ENCODE measurements around the gene C5orf52.

C5orf52 gene
- total RNA-seq = 0 to 0.13 (median 0) reads per million in 9 experiments

DNA sequence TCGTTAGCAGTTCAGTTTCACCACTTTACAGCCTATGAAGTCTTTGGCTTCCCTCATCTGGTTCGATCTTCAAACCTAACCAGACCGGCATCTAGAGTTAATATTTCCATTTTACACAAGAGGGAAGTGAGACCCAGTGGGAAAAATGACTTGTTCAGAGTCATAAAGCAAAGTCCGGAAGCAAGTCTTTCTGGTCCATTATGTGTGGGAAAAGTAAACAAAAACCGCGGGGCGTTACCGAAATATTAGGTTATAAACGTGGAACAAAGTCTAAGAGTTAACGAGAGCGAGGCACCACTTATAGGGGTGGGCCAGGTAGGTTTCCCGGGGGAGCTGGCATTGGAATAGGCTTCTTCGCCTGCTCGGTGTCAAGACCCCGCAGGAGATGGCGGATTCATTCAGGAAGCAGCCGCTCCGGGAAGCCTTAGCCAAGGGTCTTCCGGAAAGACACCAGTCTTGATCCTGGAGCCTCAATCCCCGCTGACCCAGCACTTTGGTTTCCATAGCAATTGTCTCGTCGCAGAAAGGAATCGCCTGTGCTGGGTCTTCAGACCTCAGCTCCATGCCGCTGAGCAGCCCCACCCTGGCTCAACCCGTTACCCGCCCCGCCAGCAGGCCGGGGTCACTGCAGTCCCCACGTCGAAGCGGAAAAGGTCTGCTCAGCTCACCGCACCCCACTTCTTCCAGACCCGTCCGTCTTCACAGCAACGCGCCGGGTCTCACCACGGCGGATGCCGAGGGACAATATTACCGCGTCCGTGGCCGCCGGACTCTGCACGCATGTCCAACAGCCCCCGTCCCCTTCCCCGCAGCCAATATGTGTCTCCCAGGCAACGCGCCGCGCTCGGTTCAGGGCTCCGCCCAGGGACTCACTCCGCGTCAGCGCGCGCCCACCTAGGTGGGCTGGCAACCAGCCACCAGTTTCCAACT is at the start of gene C5orf52:
Gene C5orf52, plus strand, starts transcription at position 872 of the 930 bp plus-strand sequence. CDS start 82 bp downstream, outside the sequence.
- peaks cover 2% of the 10 kb centered on the region for H3K36me3 Mint-ChIP-seq (ENCODE audit: insufficient read depth)
- peak within 1 kb of the TSS; percentile 88 to 90 for H3K4me3 Mint-ChIP-seq
- peaks cover 21 to 22% of the 10 kb centered on the region in 2 donors for H3K4me1 Mint-ChIP-seq (ENCODE audit: low read depth in 2 of 2)
- no peaks in the 10 kb centered on the region for H3K9me3 Mint-ChIP-seq
- ATAC-seq (replicated peaks) (peak; percentile 57), DNase-seq (no peak)
- peak within 1 kb of the TSS; percentile 64 to 79 for H3K27ac Mint-ChIP-seq
- peaks cover 26 to 40% of the 10 kb centered on the region in 2 donors for H3K27me3 Mint-ChIP-seq

DNA sequence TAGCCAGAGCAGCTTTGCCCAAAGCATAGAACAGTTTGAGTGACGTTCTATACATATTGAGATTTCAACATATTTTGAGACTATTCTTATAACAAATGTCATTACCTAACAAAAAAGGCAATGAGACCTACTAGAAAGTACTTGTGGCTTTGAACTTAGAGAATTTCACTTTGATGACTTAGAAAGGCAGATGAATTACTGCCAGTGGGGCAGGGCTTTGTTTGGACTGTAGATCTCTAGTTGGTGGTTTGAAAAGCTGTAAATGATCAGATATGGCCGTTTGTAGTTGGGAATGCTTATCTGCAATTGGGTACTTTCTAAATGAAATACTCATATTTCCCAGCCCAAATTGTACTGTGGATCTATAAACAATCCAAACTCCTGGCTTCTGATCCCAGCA is 47.2 kb upstream of the C5orf52 start:
- ATAC-seq (replicated peaks) = no peak
- DNase-seq = no peak
- Mint-ChIP-seq H3K27me3 (peaks cover under 1 to 5% of the 10 kb centered on the region in 2 donors), H3K4me3 (no peak overlapping the region), H3K4me1 (ENCODE audit: low read depth in 2 of 2) (no peaks in the 10 kb centered on the region), H3K36me3 (ENCODE audit: insufficient read depth) (no peaks in the 10 kb centered on the region), H3K27ac (no peak overlapping the region), H3K9me3 (no peaks in the 10 kb centered on the region)

DNA sequence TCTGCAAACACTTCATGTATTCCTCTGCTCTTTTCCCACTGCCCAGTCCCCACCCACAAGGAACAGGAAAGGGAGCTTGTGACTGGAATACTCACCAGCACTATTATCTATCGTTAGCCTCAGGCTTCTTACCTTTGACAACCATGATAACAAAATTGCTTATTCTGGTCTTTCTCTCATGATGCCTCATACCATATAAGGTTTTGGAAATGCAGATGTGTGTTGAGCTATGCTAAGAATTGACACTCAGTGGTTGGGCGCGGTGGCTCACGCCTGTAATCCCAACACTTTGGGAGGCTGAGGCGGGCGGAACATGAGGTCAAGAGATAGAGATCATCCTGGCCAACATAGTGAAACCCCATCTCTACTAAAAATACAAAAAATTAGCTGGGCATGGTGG is 44.5 kb upstream of the C5orf52 start:
- H3K9me3 Mint-ChIP-seq = no peaks in the 10 kb centered on the region
- peaks cover 3% of the 10 kb centered on the region for H3K36me3 Mint-ChIP-seq (ENCODE audit: insufficient read depth)
- no peak overlapping the region for H3K27ac Mint-ChIP-seq
- DNase-seq (no peak), ATAC-seq (replicated peaks) (no peak)
- no peak overlapping the region for H3K4me3 Mint-ChIP-seq
- peaks cover 0 to 5% of the 10 kb centered on the region in 2 donors for H3K27me3 Mint-ChIP-seq
- H3K4me1 Mint-ChIP-seq (ENCODE audit: low read depth in 2 of 2) = no peaks in the 10 kb centered on the region

DNA sequence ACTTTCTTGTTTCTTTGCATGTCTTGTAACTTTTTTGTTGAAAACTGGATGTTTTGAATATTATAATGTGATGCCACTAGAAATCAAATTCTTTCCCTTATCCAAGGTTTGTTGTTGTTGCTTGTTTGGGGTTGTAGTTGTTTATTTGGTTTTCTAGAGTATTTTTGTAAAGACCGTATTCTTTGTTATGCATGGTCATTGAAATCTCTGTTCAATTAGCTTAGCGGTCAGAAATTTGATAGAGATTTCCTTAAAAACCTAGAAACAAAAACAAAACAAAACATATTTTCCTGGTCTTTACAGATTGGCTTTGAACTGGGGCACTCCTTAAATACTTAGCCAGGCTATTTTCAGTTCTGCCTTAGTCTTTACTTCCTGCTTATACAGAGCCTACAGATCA is 41.0 kb upstream of the C5orf52 start:
- peaks cover 3% of the 10 kb centered on the region for H3K36me3 Mint-ChIP-seq (ENCODE audit: insufficient read depth)
- DNase-seq (no peak), ATAC-seq (replicated peaks) (no peak)
- H3K4me1 Mint-ChIP-seq (ENCODE audit: low read depth in 2 of 2) = no peaks in the 10 kb centered on the region
- H3K27ac Mint-ChIP-seq = no peak overlapping the region
- H3K9me3 Mint-ChIP-seq = no peaks in the 10 kb centered on the region
- no peak overlapping the region for H3K4me3 Mint-ChIP-seq
- H3K27me3 Mint-ChIP-seq = no peaks in the 10 kb centered on the region

DNA sequence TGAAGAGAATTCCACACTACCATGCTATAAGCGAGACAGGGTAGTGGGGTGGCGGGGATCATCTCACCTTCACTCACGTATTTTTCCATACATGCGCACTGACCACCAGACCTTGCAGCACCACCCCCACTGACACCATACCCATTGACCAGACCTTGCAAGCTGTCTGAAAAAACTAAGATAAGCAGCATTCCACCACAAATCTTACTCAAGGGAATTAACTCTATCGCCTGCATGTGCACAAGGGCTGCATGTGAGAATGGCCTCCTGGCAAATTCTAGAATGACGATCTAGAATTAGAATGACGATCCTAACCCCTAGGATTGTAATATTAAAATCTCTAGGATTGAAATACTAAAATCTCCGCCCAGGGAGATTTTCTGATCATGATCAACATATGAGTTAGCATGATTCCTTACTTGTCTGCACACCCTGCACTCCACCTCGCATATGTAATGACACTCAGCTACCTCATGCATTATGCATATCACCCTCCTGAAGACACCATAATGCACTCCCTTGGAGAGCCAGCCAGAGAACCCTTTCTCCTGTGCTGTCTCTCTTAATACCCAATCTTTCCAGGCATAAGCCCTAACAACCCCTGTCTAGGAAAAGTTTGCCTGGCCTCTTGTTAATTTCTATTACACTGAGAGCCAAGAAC is 30.8 kb upstream of the C5orf52 start:
- Mint-ChIP-seq H3K4me3 (no peak overlapping the region), H3K4me1 (ENCODE audit: low read depth in 2 of 2) (no peaks in the 10 kb centered on the region), H3K9me3 (no peaks in the 10 kb centered on the region), H3K27me3 (peaks cover 0 to 8% of the 10 kb centered on the region in 2 donors), H3K27ac (no peak overlapping the region), H3K36me3 (ENCODE audit: insufficient read depth) (peaks cover 2% of the 10 kb centered on the region)
- DNase-seq (no peak), ATAC-seq (replicated peaks) (no peak)

DNA sequence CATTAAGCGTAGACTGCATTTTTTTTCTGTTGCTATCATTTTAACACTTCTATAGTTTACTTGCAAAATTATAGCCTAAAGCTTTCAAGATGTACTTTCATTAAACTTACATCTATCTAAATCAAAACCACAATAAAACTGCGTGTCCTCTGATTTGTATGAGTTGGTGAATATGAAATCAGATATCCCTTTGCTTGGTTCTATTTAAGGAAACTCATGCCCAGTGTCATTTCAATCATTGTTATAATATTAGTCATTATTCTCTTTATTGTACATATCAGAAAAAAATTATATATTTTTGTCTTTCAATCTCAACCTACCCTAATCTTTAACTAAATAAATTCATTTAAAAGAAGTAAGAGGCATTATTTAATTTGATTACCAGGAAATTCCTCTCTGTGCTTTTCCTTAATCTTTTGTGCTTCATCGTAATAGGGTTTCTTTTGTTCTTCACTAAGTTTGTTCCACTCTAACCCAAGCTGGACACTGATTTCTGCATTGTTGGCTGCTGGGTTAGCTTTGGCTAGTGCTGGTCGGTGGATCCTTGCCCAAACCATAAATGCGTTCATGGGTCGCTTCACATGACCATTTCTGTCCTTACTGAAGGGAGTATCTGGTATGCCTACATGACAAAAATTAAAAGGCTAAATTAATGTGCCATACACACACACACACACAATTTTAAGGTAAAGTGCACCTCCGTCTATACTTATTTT is 22.9 kb upstream of the C5orf52 start:
- DNase-seq (no peak), ATAC-seq (replicated peaks) (no peak)
- peaks cover 7% of the 10 kb centered on the region for H3K36me3 Mint-ChIP-seq (ENCODE audit: insufficient read depth)
- peaks cover 0 to 14% of the 10 kb centered on the region in 2 donors for H3K4me1 Mint-ChIP-seq (ENCODE audit: low read depth in 2 of 2)
- no peaks in the 10 kb centered on the region for H3K9me3 Mint-ChIP-seq
- no peak overlapping the region for H3K4me3 Mint-ChIP-seq
- H3K27me3 Mint-ChIP-seq = no peaks in the 10 kb centered on the region
- no peak overlapping the region for H3K27ac Mint-ChIP-seq

DNA sequence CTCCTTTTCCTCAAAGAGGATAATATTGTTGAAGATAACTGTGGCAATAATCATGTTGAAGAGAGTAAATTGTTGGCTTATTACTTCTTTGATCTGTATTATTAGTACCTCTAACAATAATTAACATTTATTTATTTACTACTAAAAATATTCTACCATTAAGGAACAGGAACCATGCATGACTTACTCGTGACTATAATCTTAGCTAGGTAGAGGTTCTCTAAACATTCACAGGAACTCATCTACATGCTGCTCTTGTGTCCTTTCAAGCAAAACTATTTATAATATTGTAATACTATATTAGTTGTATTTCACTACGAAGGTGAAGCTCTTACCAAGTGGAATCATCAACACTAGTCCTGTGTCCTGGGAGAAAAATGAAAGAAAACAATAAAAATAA is 22.2 kb upstream of the C5orf52 start:
- ATAC-seq (replicated peaks) (no peak), DNase-seq (no peak)
- H3K27me3 Mint-ChIP-seq = no peaks in the 10 kb centered on the region
- H3K27ac Mint-ChIP-seq = no peak overlapping the region
- H3K36me3 Mint-ChIP-seq (ENCODE audit: insufficient read depth) = peaks cover 7% of the 10 kb centered on the region
- no peaks in the 10 kb centered on the region for H3K9me3 Mint-ChIP-seq
- H3K4me1 Mint-ChIP-seq (ENCODE audit: low read depth in 2 of 2) = peaks cover 0 to 14% of the 10 kb centered on the region in 2 donors
- no peak overlapping the region for H3K4me3 Mint-ChIP-seq

DNA sequence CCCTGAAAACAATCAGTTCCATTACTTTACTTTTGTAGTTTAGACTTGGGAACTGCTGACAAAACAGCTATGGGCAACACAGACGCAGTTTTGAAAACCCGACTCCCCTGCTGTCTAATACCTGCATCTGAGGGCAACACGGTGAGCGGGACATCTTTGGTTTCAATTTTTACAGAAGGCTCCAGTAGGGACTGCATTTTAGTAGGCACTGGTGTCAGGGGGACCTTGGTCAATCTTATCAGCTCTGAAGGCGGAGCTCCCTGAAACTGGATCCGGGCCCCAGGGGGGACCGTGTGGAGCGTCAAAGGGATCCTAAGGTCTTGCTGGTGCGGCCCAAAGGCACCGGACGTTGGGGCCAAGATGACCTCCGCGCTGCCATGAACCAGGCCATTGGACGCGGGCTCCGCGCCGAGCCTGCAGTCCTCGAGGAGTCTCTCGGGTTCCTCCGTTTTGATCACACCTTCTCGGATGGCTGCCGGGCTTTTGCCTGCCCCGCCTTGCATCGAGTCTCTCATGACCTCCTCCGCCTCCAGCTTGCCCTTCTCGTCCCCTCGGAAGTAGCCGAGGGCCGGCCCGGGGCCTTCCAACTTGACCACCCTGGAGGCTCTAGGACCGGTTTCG is 20.2 kb upstream of the C5orf52 start:
- peaks cover 0 to 14% of the 10 kb centered on the region in 2 donors for H3K4me1 Mint-ChIP-seq (ENCODE audit: low read depth in 2 of 2)
- no peaks in the 10 kb centered on the region for H3K9me3 Mint-ChIP-seq
- peak overlapping the region; percentile 72 to 82 for H3K4me3 Mint-ChIP-seq
- H3K27me3 Mint-ChIP-seq = no peaks in the 10 kb centered on the region
- peaks cover 4% of the 10 kb centered on the region for H3K36me3 Mint-ChIP-seq (ENCODE audit: insufficient read depth)
- peak overlapping the region; percentile 80 to 86 for H3K27ac Mint-ChIP-seq
- DNase-seq (no peak), ATAC-seq (replicated peaks) (no peak)

DNA sequence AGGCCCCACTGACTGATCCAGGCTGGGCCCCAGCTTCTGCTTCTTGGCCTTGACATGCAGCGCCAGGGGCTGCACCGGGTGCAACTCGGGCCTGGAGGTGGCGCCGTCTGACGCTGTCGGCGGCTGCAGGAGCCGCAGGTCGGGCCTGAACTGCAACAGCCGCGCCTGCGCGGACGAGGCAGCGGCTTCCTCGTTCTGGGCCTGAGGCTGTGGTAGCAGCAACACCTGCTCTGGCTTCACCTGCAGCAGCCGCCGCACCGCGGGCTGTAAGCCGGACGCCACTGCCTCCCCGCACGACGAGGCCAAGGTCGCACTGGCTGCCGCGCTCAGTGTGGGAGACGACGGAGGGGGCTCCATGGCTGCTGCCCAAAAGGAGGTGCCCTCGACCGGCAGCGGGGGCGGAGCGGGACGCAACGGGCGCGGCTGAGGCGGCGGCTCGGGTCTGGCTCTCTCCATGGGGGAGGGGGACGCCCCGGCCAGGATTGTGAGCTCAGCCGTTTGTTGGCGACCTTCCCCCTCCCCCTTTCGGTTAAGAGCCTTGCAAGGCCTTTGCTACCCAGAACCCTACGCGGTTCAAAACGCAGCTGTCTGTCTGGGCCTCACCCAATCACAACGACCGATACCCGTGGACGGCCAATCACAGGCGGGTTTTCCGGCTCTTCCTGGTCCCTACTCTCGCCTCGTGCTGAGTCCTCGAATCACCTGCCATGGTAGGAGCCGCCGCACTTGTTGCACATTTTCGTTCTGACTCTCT is 19.5 kb upstream of the C5orf52 start:
- no peaks in the 10 kb centered on the region for H3K9me3 Mint-ChIP-seq
- peak overlapping the region; percentile 72 to 82 for H3K4me3 Mint-ChIP-seq
- peaks cover 4% of the 10 kb centered on the region for H3K36me3 Mint-ChIP-seq (ENCODE audit: insufficient read depth)
- ATAC-seq (replicated peaks) = peak; percentile 98
- peak overlapping the region; percentile 80 to 86 for H3K27ac Mint-ChIP-seq
- DNase-seq = peak; percentile 72 to 75 (median 73)
- peaks cover 0 to 14% of the 10 kb centered on the region in 2 donors for H3K4me1 Mint-ChIP-seq (ENCODE audit: low read depth in 2 of 2)
- no peaks in the 10 kb centered on the region for H3K27me3 Mint-ChIP-seq

DNA sequence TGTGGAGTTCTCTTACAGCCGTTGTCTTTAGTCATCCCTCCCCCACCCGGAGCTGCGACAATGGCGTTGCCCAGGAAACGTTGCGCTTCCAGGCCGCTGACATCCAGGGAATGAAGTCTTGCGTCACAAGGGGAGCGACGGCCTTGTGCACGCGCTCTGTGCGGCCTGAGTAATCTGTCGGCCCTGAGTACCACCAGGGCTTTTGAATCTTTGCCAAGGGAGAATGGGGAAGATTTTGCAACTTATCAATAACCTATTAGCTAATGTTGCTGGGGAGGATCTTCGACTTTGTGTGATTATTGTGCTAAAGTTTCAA is 19.0 kb upstream of the C5orf52 start, which contains the start of gene SOX30:
Gene SOX30, minus strand, starts transcription at position 62 of the 316 bp plus-strand sequence. CDS start 360 bp downstream, outside the sequence.
- Mint-ChIP-seq H3K4me1 (ENCODE audit: low read depth in 2 of 2) (peaks cover 0 to 14% of the 10 kb centered on the region in 2 donors), H3K4me3 (peak within 1 kb of the TSS; percentile 72 to 82), H3K27ac (peak within 1 kb of the TSS; percentile 80 to 86), H3K9me3 (no peaks in the 10 kb centered on the region), H3K27me3 (no peaks in the 10 kb centered on the region), H3K36me3 (ENCODE audit: insufficient read depth) (peaks cover 4% of the 10 kb centered on the region)
- no peak for DNase-seq
- ATAC-seq (replicated peaks) = no peak

DNA sequence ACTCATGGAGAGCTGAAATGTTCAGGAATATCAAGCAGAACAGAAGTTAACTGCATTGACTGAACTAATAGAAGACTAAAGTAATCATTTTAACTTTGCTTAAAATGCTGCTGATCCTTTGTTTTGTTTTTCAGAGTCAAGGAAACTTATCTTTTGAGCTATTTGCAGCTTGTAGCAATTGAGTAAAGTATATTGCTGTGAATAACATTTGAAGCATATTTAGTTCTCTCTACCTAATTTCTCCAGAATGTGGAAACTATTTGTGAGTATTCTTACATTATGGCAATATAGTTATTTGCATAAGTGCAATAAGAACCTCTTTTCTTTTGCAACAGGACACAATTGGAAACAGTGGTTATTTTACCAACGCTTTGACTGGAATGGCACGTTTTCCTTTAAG is 13.8 kb upstream of the C5orf52 start:
- DNase-seq (no peak), ATAC-seq (replicated peaks) (no peak)
- H3K27me3 Mint-ChIP-seq = no peaks in the 10 kb centered on the region
- H3K4me1 Mint-ChIP-seq (ENCODE audit: low read depth in 2 of 2) = peaks cover 0 to 4% of the 10 kb centered on the region in 2 donors
- no peak overlapping the region for H3K27ac Mint-ChIP-seq
- peaks cover under 1% of the 10 kb centered on the region for H3K36me3 Mint-ChIP-seq (ENCODE audit: insufficient read depth)
- H3K9me3 Mint-ChIP-seq = no peaks in the 10 kb centered on the region
- no peak overlapping the region for H3K4me3 Mint-ChIP-seq

DNA sequence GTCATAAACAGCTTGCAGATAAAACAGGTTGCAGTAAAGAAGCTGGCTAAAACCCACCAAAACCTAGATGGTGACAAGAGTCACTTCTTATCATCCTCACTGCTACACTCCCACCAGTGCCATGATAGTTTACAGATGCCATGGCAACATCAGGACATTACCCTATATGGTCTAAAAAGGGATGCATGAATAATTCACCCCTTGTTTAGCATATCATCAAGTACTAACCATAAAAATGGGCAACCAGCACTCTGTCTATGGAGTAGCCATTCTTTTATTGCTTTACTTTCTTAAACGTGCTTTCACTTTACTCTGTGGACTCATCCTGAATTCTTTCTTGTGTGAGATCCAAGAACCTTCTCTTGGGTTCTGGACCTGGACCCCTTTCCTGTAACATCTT is 12.4 kb upstream of the C5orf52 start:
- Mint-ChIP-seq H3K27ac (no peak overlapping the region), H3K36me3 (ENCODE audit: insufficient read depth) (no peaks in the 10 kb centered on the region), H3K27me3 (no peaks in the 10 kb centered on the region), H3K4me1 (ENCODE audit: low read depth in 2 of 2) (no peaks in the 10 kb centered on the region), H3K4me3 (no peak overlapping the region), H3K9me3 (no peaks in the 10 kb centered on the region)
- ATAC-seq (replicated peaks) (no peak), DNase-seq (no peak)
